SK-N-SH (cell line): ENCODE data around the gene CCDC30. TPM values are rescaled to one million over a fixed set of nuclear protein-coding genes. Genes with fewer than 3 reads are reported as not detected.
A peak's percentile ranks its signal among the peaks of the same experiment; 100 is the strongest.

Source experiments
- CTCF ChIA-PET: fragments of 300-600, 350-600 bp; formaldehyde crosslinking; extraction: SDS; loops from one replicate; lab custom pipeline; 2021; lab: Yijun Ruan, JAX
- POLR2A ChIA-PET: fragments of 350-600 bp; sonication (Branson Sonifier 250); formaldehyde crosslinking; extraction: SDS; loops from one replicate; lab custom pipeline; 2020; ENCODE audit warnings: antibody characterized with exemption, inconsistent platforms; lab: Yijun Ruan, JAX
- DNase-seq: peaks from one replicate; pipeline ENCODE4 v3.0.0; 2012
- H2AFZ ChIP-seq: fragments of 200-600 bp; sonication (generic); 2 replicates; pipeline ENCODE4 v1.8.1; 2016; ENCODE audit warnings: antibody characterized with exemption, mild to moderate bottlenecking, low read depth
- H3F3A ChIP-seq: fragments of 200-600 bp; sonication (generic); replicated peaks from 2 replicates; pipeline ENCODE3; 2016; ENCODE audit warnings: antibody characterized with exemption, mild to moderate bottlenecking; ENCODE audit not compliant: insufficient read depth
- H3K27ac ChIP-seq, 2 experiments: fragments of 200-500 bp in 1 of 2; fragments of 200-600 bp in 1 of 2; sonication (Bioruptor generic) in 1 of 2; sonication (generic), shearing (Covaris generic) in 1 of 2; 2 replicates each; pipeline versions ENCODE4 v1.5.1 to v1.6.1; 2014 to 2016; ENCODE audit warnings: low read depth in 2 of 2, inconsistent platforms in 1 of 2, low read length in 1 of 2, mild to moderate bottlenecking in 1 of 2, mixed read lengths in 1 of 2
- H3K27me3 ChIP-seq: fragments of 200-600 bp; sonication (generic), shearing (Covaris generic); 2 replicates; pipeline ENCODE4 v1.6.1; 2016; ENCODE audit warnings: mixed run types; ENCODE audit not compliant: insufficient read depth
- H3K36me3 ChIP-seq, 2 experiments: fragments of 200-500 bp in 1 of 2; fragments of 200-600 bp in 1 of 2; sonication (Bioruptor generic) in 1 of 2; sonication (generic) in 1 of 2; replicated peaks in 1 of 2; 2 replicates each; pipeline versions ENCODE3 to v1.5.1; 2014 to 2016; ENCODE audit warnings: low read length in 1 of 2, mild to moderate bottlenecking in 1 of 2; ENCODE audit not compliant: insufficient read depth in 2 of 2, control insufficient read depth in 1 of 2
- H3K4me1 ChIP-seq, 2 experiments: fragments of 200-500 bp in 1 of 2; fragments of 200-600 bp in 1 of 2; sonication (Bioruptor generic) in 1 of 2; sonication (generic), shearing (Covaris generic) in 1 of 2; 2 replicates each; pipeline versions ENCODE4 v1.5.1 to v1.6.1; 2014 to 2016; ENCODE audit warnings: low read depth in 1 of 2, low read length in 1 of 2, mixed run types in 1 of 2; ENCODE audit not compliant: insufficient read depth in 2 of 2, control insufficient read depth in 1 of 2
- H3K4me2 ChIP-seq: fragments of 200-600 bp; sonication (generic), shearing (Covaris generic); 2 replicates; pipeline ENCODE4 v1.6.1; 2017; ENCODE audit warnings: mixed run types
- H3K4me3 ChIP-seq, 2 experiments: fragments of 200-500 bp in 1 of 2; fragments of 200-600 bp in 1 of 2; sonication (Bioruptor generic) in 1 of 2; sonication (generic), shearing (Covaris generic) in 1 of 2; 2 replicates each; pipeline versions ENCODE4 v1.5.1 to v1.8.1; 2014 to 2016; ENCODE audit warnings: low read depth in 2 of 2, inconsistent platforms in 1 of 2, low read length in 1 of 2, mild to moderate bottlenecking in 1 of 2, mixed read lengths in 1 of 2, moderate library complexity in 1 of 2
- H3K79me2 ChIP-seq: fragments of 200-600 bp; sonication (generic); 2 replicates; pipeline ENCODE4 v1.8.1; 2017; ENCODE audit warnings: mild to moderate bottlenecking; ENCODE audit not compliant: insufficient read depth
- H3K9ac ChIP-seq: fragments of 200-600 bp; sonication (generic); 2 replicates; pipeline ENCODE4 v1.6.1; 2017; ENCODE audit warnings: mixed run types
- H3K9me2 ChIP-seq: fragments of 200-600 bp; sonication (generic); 2 replicates; pipeline ENCODE4 v1.6.1; 2017; ENCODE audit warnings: mixed run types
- H3K9me3 ChIP-seq: fragments of 200-600 bp; sonication (generic); 2 replicates; pipeline ENCODE4 v1.6.1; 2017; ENCODE audit warnings: mixed run types, mild to moderate bottlenecking, moderate library complexity
- H4K20me1 ChIP-seq: fragments of 200-600 bp; sonication (generic); 2 replicates; pipeline ENCODE4 v1.6.1; 2017; ENCODE audit warnings: mild to moderate bottlenecking, mixed run types; ENCODE audit not compliant: insufficient read depth
- EP300 ChIP-seq, 2 experiments: IDR thresholded peaks; 2 replicates each; pipeline versions ENCODE4 v1.4.0 to v1.6.1; 2012; ENCODE audit warnings: borderline replicate concordance in 1 of 2, low read depth in 1 of 2, low read length in 1 of 2
- FOSL2 ChIP-seq: IDR thresholded peaks from 2 replicates; pipeline ENCODE4 v1.4.0; 2012; ENCODE audit warnings: low read depth, mild to moderate bottlenecking, moderate library complexity, borderline replicate concordance
- GATA2 ChIP-seq: sonication (generic); formaldehyde crosslinking; IDR thresholded peaks from 2 replicates; pipeline ENCODE4 v1.5.0; 2020; ENCODE audit warnings: mild to moderate bottlenecking, missing genetic modification reagents
- JUND ChIP-seq: IDR thresholded peaks from 2 replicates; pipeline ENCODE4 v1.4.0; 2012
- MXI1 ChIP-seq: IDR thresholded peaks from 2 replicates; pipeline ENCODE4 v1.6.1; 2012; ENCODE audit warnings: mild to moderate bottlenecking, low read depth, low read length, improper control_type of control experiment
- NFIC ChIP-seq: IDR thresholded peaks from 2 replicates; pipeline ENCODE4 v1.4.0; 2012; ENCODE audit warnings: borderline replicate concordance
- NRF1 ChIP-seq: IDR thresholded peaks from 2 replicates; pipeline ENCODE4 v1.6.1; 2012; ENCODE audit warnings: low read depth, mild to moderate bottlenecking, low read length
- RAD21 ChIP-seq: IDR thresholded peaks from 2 replicates; pipeline ENCODE4 v1.6.1; 2012; ENCODE audit warnings: mild to moderate bottlenecking, low read length
- RCOR1 ChIP-seq: fragments of 150-350 bp; IDR thresholded peaks from 2 replicates; pipeline ENCODE4 v1.6.1; 2017; ENCODE audit warnings: antibody characterized with exemption, low read length
- RFX5 ChIP-seq: IDR thresholded peaks from 2 replicates; pipeline ENCODE4 v1.6.1; 2012; ENCODE audit warnings: mild to moderate bottlenecking, improper control_type of control experiment, low read length
- RXRA ChIP-seq: IDR thresholded peaks from 2 replicates; pipeline ENCODE4 v1.4.0; 2012; ENCODE audit warnings: low read depth, mild to moderate bottlenecking, borderline replicate concordance
- SIN3A ChIP-seq: IDR thresholded peaks from 2 replicates; pipeline ENCODE4 v1.6.1; 2012; ENCODE audit warnings: low read depth, mild to moderate bottlenecking, low read length, moderate library complexity, borderline replicate concordance
- SMC3 ChIP-seq: IDR thresholded peaks from 2 replicates; pipeline ENCODE4 v1.6.1; 2012; ENCODE audit warnings: low read depth, low read length, improper control_type of control experiment
- TAF1 ChIP-seq: IDR thresholded peaks from 2 replicates; pipeline ENCODE4 v1.6.1; 2012; ENCODE audit warnings: low read depth, mild to moderate bottlenecking, low read length, moderate library complexity, borderline replicate concordance
- TCF12 ChIP-seq: IDR thresholded peaks from 2 replicates; pipeline ENCODE4 v1.4.0; 2012
- TEAD4 ChIP-seq: IDR thresholded peaks from 2 replicates; pipeline ENCODE4 v1.4.0; 2012; ENCODE audit warnings: mild to moderate bottlenecking, borderline replicate concordance; ENCODE audit not compliant: insufficient read depth
- YY1 ChIP-seq: IDR thresholded peaks from 2 replicates; pipeline ENCODE4 v1.4.0; 2012; ENCODE audit warnings: low read depth, mild to moderate bottlenecking
- WGBS: methylation state at CpG from one replicate; pipeline ENCODE4 v1.1.6; 2017; ENCODE audit warnings: low lambda C conversion rate; 5-methylcytosine and 5-hydroxymethylcytosine counted together
- polyA plus RNA-seq, 3 experiments: library from polyadenylated mRNA; depleted of rRNA; stranded (reverse); fragments of >200 nt; gene quantifications; 2 replicates each; pipeline ENCODE4 v1.2.3, GENCODE V29; 2012
- TF ChIP-seq, protein P1 (sequence below): IDR thresholded peaks from 2 replicates; pipeline ENCODE4 v1.4.0; 2012; ENCODE audit warnings: low read depth
- TF ChIP-seq, protein P2 (sequence below): IDR thresholded peaks from 2 replicates; pipeline ENCODE4; 2012

CCDC30 gene
- polyA plus RNA-seq, 1 of the 3 experiments (the other 2 are of a cell fraction), result 0.94 TPM

DNA sequence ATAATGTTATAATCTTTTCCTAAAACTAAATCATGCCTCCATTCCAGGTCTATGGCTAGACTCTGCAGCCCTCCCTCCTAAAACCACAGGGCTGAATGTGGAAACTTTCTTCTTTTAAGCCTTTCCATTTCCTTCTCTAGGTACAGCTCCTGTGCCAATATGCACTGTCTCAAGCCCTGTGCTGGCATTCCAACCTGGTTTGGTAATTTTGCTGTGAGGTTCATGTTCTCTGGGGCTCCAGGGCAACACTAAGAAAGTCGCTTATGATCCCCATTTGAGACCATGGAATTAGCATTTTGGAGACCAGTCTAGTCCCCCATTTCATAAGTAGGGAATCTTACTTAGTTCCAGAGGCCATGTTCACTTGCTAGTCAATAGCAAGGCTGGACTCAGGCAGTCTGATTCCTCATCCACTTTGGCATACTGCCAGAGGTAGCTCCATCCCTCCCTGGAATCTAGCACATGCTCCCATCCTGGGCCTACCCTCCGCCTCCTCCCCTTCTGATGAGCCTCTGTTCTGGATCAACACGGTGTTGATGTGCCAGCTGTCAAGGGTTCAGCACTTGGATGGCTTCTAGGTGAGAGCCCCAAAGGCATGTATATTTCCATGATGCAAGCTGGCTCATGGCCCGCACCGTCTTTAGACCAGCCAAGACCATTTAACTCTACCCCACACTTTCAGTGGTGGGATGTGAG, 43.8 kb upstream of the CCDC30 start:
- Histone ChIP-seq H3K79me2 (no peaks in the 10 kb centered on the region), H3K9me3 (no peaks in the 10 kb centered on the region), H2AFZ (no peak overlapping the region), H3K9ac (no peak overlapping the region), H3K27ac (no peak overlapping the region), H3K9me2 (no peaks in the 10 kb centered on the region), H4K20me1 (no peaks in the 10 kb centered on the region), H3K4me3 (no peak overlapping the region), H3F3A (no peaks in the 10 kb centered on the region), H3K4me1 (peaks cover 6 to 29% of the 10 kb centered on the region in 2 experiments; a peak in 3 of 4 replicates), H3K4me2 (no peak overlapping the region), H3K27me3 (no peaks in the 10 kb centered on the region; the same call in 1 of the 2 replicates)
- POLR2A ChIA-PET, result interaction anchor here (0.5 to 0.6 kb wide), 2 partner anchors 25 to 348 kb away, joined by 3 to 4 read pairs; partner anchors contain the start of genes C1orf50 and P3H1
- WGBS, result 66% methylated on average over 5 of the region's 5 CpGs
- DNase-seq, result no peak
- CTCF ChIA-PET, result interaction anchor here (0.7 kb wide), 1 partner anchor 245 kb away, joined by 3 read pairs; no protein-coding TSS in a partner anchor
- TF ChIP-seq YY1 (no peak), FOSL2 (no peak), SIN3A (no peak), TCF12 (no peak)
- TF ChIP-seq, all 33 proteins: peak for 0
- no peaks in the 10 kb centered on the region for H3K36me3 ChIP-seq

DNA sequence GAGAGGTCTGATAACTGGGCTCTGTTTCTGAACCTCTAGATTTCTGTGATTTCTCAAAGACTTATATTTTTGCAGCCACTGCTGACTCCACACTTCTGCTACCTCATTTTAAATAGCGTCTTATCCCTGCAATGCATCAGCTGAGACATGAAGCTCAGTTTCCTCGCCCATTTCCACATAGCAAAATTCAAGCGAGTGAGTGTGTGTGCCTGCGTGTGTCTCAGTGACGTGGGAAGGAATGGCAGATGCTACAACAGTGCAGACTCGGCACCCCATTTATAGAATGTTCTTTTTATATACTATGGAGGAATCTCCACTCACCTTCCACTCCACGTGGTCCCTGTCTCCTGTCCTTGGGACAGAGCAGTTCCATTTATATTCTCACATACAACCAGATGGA, 43.0 kb upstream of the CCDC30 start:
- no peak for TF ChIP-seq RFX5
- TF ChIP-seq RCOR1, result no peak
- TF ChIP-seq RAD21, result no peak
- Histone ChIP-seq H3K4me3 (no peak overlapping the region), H4K20me1 (no peaks in the 10 kb centered on the region), H3K36me3 (no peaks in the 10 kb centered on the region), H3K4me2 (no peak overlapping the region), H3K27me3 (no peaks in the 10 kb centered on the region; the same call in 1 of the 2 replicates), H3K4me1 (peaks cover 6 to 29% of the 10 kb centered on the region in 2 experiments; a peak in 3 of 4 replicates), H3K9me2 (no peaks in the 10 kb centered on the region), H3K9me3 (no peaks in the 10 kb centered on the region), H3K9ac (no peak overlapping the region), H2AFZ (no peak overlapping the region), H3F3A (no peaks in the 10 kb centered on the region), H3K79me2 (no peaks in the 10 kb centered on the region), H3K27ac (peak overlapping the region in 1 of 2 experiments; percentile 91; a peak in 1 of 4 replicates)
- CTCF ChIA-PET, result interaction anchor here (0.7 kb wide), 1 partner anchor 246 kb away, joined by 3 read pairs; no protein-coding TSS in a partner anchor
- no peak for DNase-seq
- WGBS, result 90% methylated on average over 7 of the region's 7 CpGs
- POLR2A ChIA-PET, result interaction anchor here (0.5 to 0.6 kb wide), 2 partner anchors 26 to 347 kb away, joined by 3 to 4 read pairs; partner anchors contain the start of genes C1orf50 and P3H1

DNA sequence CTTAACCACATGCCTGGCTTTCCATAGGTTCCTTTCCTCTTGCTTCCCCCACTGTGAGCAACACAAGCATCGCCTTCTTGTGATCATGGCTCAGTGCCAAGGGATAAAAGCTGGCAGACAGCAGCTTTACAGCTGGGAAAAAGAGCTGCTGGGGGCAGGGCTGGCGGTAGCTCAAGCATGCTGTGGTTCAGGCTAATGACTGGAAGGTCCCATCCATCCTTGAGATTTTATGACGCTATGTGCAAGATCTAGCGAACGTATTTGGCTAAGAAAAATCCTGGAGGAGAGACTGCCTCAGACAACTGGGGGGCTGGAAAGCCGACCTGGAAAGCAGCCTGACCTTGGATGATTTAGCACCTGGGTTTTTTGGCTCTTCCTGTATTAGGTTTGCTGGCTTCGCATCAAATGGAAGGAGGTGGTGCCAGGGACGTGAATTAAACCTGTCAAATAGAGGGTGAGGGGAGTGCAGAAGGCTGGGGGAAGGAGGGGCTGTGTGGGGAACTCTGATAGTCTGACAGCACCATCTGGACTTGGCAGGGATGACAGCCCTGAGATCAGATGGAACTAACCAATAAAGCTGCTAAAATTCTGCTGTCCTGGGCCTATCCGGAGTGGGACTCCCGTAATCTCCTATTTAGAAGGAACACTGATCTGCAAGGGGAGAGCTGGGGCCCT, 42.0 kb upstream of the CCDC30 start:
- Histone ChIP-seq H3K4me2 (peak overlapping the region; percentile 29; the same call in 1 of the 2 replicates), H3K9me3 (no peaks in the 10 kb centered on the region), H3K9me2 (no peaks in the 10 kb centered on the region), H3K4me3 (peak overlapping the region in 1 of 2 experiments; percentile 24; a peak in 1 of 4 replicates), H3K79me2 (no peaks in the 10 kb centered on the region), H3K9ac (no peak overlapping the region), H3K36me3 (no peaks in the 10 kb centered on the region), H3K27me3 (no peaks in the 10 kb centered on the region; the same call in 1 of the 2 replicates), H3K4me1 (peaks cover 6 to 29% of the 10 kb centered on the region in 2 experiments; a peak in 3 of 4 replicates), H2AFZ (no peak overlapping the region), H3F3A (no peaks in the 10 kb centered on the region), H4K20me1 (no peaks in the 10 kb centered on the region), H3K27ac (peak overlapping the region in 1 of 2 experiments; percentile 91; a peak in 2 of 4 replicates)
- ChIA-PET POLR2A (interaction anchor here (1.4 kb wide), 1 partner anchor 261 kb away, joined by 4 read pairs; the partner anchor contains the start of gene YBX1), CTCF (interaction anchor here (0.7 to 1.2 kb wide), 4 partner anchors 9 to 248 kb away, joined by 3 to 4 read pairs (median 3); no protein-coding TSS in a partner anchor)
- 14% methylated on average over 10 of the region's 10 CpGs for WGBS
- DNase-seq, result peak; percentile 76
- TF ChIP-seq MXI1, result peak; percentile 75
- TF ChIP-seq RXRA, result no peak
- TF ChIP-seq JUND, result no peak
- TF ChIP-seq SMC3, result no peak
- TF ChIP-seq, protein P1, sequence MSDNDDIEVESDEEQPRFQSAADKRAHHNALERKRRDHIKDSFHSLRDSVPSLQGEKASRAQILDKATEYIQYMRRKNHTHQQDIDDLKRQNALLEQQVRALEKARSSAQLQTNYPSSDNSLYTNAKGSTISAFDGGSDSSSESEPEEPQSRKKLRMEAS, result no peak
- no peak for TF ChIP-seq YY1
- TF ChIP-seq NFIC, result peak; percentile 91
- TF ChIP-seq, protein P2, sequence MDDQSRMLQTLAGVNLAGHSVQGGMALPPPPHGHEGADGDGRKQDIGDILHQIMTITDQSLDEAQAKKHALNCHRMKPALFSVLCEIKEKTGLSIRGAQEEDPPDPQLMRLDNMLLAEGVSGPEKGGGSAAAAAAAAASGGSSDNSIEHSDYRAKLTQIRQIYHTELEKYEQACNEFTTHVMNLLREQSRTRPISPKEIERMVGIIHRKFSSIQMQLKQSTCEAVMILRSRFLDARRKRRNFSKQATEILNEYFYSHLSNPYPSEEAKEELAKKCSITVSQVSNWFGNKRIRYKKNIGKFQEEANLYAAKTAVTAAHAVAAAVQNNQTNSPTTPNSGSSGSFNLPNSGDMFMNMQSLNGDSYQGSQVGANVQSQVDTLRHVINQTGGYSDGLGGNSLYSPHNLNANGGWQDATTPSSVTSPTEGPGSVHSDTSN, result peak; percentile 18; the same call in 1 of the 2 replicates
- TF ChIP-seq TEAD4, result no peak
- TF ChIP-seq EP300 (IDR thresholded peaks at IDR 0.05; ENCODE audit: borderline replicate concordance in 1 of 2, low read depth in 1 of 2, low read length in 1 of 2), result peak in 1 of 2 experiments; percentile 26; a peak in 1 of 4 replicates
- no peak for TF ChIP-seq TAF1
- TF ChIP-seq TCF12, result peak; percentile 48; the same call in 1 of the 2 replicates
- peak; percentile 28; the same call in 1 of the 2 replicates for TF ChIP-seq GATA2 (CRISPR knock-in tag)
- no peak for TF ChIP-seq NRF1
